ENCODE data around the gene ARL2BP.

The ARL2BP gene

GRCh38 chr16:57256601-57257395 lies 11.7 kb downstream of the ARL2BP start:
- no peak for TF ChIP-seq TAF1 (IDR thresholded peaks at IDR 0.05; ENCODE audit: borderline replicate concordance, insufficient read depth, low read length)
- no peak for TF ChIP-seq REST (IDR thresholded peaks at IDR 0.05; ENCODE audit: insufficient read depth in 1 of 2, low read depth in 2 of 2, low read length in 2 of 2)
- no peak for TF ChIP-seq FOXP2 (optimal IDR thresholded peaks at IDR 0.05; ENCODE audit: borderline replicate concordance, extremely low read depth, extremely low read length, insufficient read depth)
- no peak for TF ChIP-seq POLR2AphosphoS5 (IDR thresholded peaks at IDR 0.05; ENCODE audit: low read depth, low read length)
- TF ChIP-seq SIN3A (IDR thresholded peaks at IDR 0.05; ENCODE audit: borderline replicate concordance, insufficient read depth, low read length), result no peak

GRCh38 chr16:57257455-57258070 lies 12.5 kb downstream of the ARL2BP start:
- TF ChIP-seq POLR2AphosphoS5 (IDR thresholded peaks at IDR 0.05; ENCODE audit: low read depth, low read length) (no peak), TAF1 (IDR thresholded peaks at IDR 0.05; ENCODE audit: borderline replicate concordance, insufficient read depth, low read length) (no peak), FOXP2 (optimal IDR thresholded peaks at IDR 0.05; ENCODE audit: borderline replicate concordance, extremely low read depth, extremely low read length, insufficient read depth) (no peak), SIN3A (IDR thresholded peaks at IDR 0.05; ENCODE audit: borderline replicate concordance, insufficient read depth, low read length) (no peak)

- TF ChIP-seq SIN3A (IDR thresholded peaks at IDR 0.05; ENCODE audit: borderline replicate concordance, insufficient read depth, low read length) (no peak), POLR2AphosphoS5 (IDR thresholded peaks at IDR 0.05; ENCODE audit: low read depth, low read length) (no peak), TAF1 (IDR thresholded peaks at IDR 0.05; ENCODE audit: borderline replicate concordance, insufficient read depth, low read length) (no peak), FOXP2 (optimal IDR thresholded peaks at IDR 0.05; ENCODE audit: borderline replicate concordance, extremely low read depth, extremely low read length, insufficient read depth) (no peak), REST (IDR thresholded peaks at IDR 0.05; ENCODE audit: insufficient read depth in 1 of 2, low read depth in 2 of 2, low read length in 2 of 2) (no peak)
These were observed 13.3 kb downstream of the ARL2BP start for GRCh38 chr16:57258226-57258909.

- TF ChIP-seq TAF1 (IDR thresholded peaks at IDR 0.05; ENCODE audit: borderline replicate concordance, insufficient read depth, low read length) (no peak), POLR2AphosphoS5 (IDR thresholded peaks at IDR 0.05; ENCODE audit: low read depth, low read length) (no peak), FOXP2 (optimal IDR thresholded peaks at IDR 0.05; ENCODE audit: borderline replicate concordance, extremely low read depth, extremely low read length, insufficient read depth) (no peak), SIN3A (IDR thresholded peaks at IDR 0.05; ENCODE audit: borderline replicate concordance, insufficient read depth, low read length) (no peak), REST (IDR thresholded peaks at IDR 0.05; ENCODE audit: insufficient read depth in 1 of 2, low read depth in 2 of 2, low read length in 2 of 2) (no peak)
These were observed 13.9 kb downstream of the ARL2BP start for GRCh38 chr16:57258910-57259475.

GRCh38 chr16:57260294-57260929 lies 15.4 kb downstream of the ARL2BP start:
- TF ChIP-seq TAF1 (IDR thresholded peaks at IDR 0.05; ENCODE audit: borderline replicate concordance, insufficient read depth, low read length) (peak; percentile 24; the same call in 1 of the 2 replicates), FOXP2 (optimal IDR thresholded peaks at IDR 0.05; ENCODE audit: borderline replicate concordance, extremely low read depth, extremely low read length, insufficient read depth) (no peak), SIN3A (IDR thresholded peaks at IDR 0.05; ENCODE audit: borderline replicate concordance, insufficient read depth, low read length) (0 out of 2 replicates have a peak, but pooled peaks have one; percentile 41)

Measured in PFSK-1 (cell line).